VCaP (cell line): ENCODE measurements around the gene ATG2B.

Source experiments
- H3K27ac ChIP-seq: fragments of 450-650 bp; 2 replicates; pipeline ENCODE4 v1.5.1; 2017
- CTCF ChIP-seq: fragments of 450-650 bp; conservative IDR thresholded peaks from 2 replicates; pipeline ENCODE4 v1.5.1; 2017; ENCODE audit warnings: mild to moderate bottlenecking, moderate library complexity

Gene ATG2B

DNA sequence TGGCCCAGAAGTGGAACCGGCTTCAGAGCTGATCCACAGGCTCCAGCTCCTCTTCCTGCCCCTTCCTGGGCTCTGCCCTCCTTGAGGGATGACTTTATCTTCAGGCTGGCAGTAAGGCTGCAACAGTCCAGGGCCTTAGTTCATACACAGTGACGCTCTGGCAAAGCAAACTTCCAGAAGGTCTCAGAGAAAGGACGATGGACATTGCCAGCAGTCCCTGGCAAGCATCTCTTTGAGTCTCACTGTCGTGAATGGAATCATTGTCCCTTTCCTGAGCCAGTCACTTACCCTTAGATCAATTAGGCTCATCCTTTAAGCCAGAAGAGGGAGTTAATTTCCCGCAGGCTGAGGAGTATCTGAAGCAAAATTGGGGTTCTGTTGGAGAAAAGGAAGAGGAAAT, 37.4 kb upstream of the ATG2B start:
- TF ChIP-seq CTCF = no peak
- H3K27ac ChIP-seq = no peak overlapping the region

DNA sequence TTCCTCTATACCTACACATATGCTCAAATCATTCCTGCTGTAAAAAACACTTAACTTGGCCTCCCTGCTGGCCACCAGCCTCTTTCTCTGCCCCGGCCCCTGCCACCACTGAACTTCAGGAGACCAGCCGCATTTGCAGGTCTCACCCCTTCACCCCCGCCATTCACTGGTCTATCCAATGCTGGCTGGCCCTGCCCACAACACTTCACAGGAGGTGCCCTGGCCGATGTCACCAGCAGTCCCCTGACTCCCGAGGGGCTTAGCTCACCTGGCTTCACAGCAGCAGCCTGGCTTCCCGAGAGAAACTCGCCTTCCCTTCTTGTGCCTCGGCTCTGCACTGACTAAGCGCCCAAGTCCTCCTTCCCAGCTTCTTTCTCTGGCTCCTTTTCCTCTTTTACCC, 36.3 kb upstream of the ATG2B start:
- no peak overlapping the region for H3K27ac ChIP-seq
- TF ChIP-seq CTCF = no peak

GRCh38 chr14:96398921-96399320, 35.8 kb upstream of the ATG2B start:
- TF ChIP-seq CTCF = no peak
- no peak overlapping the region for H3K27ac ChIP-seq

DNA sequence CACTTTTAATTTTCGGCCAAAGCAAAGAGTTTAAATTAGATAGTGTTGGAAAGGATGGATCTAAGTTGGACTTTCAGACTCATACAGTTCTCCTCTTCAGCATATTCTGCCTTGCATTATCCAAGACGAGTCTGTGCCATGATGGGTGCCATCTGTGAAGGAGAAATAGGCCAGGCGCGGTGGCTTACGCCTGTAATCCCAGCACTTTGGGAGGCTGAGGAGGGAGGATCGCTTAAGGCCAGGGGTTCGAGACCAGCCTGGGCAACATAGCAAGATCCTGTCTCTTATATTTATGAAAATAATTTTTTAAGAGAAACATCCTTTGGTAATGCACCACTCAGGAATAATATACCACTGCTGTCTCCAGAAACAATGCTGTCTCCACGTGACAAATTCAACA, 35.3 kb upstream of the ATG2B start:
- H3K27ac ChIP-seq = no peak overlapping the region
- TF ChIP-seq CTCF = no peak

DNA sequence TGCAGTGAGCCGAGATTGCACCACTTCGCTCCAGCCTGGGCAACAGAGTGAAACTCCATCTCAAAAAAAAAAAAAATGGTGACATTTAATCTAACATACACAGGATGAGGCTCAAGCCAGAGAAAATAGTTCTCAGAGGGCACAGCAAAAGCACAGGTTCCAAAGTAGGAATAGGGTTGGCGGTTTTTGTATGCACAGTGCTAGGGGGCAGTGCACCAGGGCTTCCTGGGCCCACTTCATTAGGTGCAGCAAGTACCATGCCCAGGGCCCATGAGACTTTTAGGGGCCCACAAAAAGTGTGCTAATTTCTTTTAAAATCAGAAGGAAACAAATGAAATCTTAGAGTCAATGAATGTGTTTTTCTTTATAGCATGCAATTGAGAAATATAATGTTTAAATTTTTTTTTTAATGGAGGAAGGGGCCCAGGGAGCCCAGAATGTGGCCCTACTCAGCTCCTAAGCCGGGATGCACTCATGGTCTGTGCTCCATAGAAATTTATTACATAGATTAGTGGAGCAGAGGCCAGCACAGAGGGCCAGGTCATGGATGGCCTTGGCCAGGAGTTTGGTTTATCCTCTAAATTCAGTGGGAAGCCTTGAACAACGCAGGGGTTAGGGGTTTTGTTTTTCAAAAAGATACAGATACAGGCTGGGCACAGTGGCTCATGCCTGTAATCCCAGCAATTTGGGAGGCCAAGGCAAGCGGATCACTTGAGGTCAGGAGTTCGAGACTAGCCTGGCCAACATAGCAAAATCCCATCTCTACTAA, 31.1 kb upstream of the ATG2B start:
- TF ChIP-seq CTCF = no peak
- H3K27ac ChIP-seq = no peak overlapping the region

- TF ChIP-seq CTCF = no peak
- no peak overlapping the region; the same call in 1 of the 2 replicates for H3K27ac ChIP-seq
Observed at GRCh38 chr14:96393071-96393691, 30.0 kb upstream of the ATG2B start.

DNA sequence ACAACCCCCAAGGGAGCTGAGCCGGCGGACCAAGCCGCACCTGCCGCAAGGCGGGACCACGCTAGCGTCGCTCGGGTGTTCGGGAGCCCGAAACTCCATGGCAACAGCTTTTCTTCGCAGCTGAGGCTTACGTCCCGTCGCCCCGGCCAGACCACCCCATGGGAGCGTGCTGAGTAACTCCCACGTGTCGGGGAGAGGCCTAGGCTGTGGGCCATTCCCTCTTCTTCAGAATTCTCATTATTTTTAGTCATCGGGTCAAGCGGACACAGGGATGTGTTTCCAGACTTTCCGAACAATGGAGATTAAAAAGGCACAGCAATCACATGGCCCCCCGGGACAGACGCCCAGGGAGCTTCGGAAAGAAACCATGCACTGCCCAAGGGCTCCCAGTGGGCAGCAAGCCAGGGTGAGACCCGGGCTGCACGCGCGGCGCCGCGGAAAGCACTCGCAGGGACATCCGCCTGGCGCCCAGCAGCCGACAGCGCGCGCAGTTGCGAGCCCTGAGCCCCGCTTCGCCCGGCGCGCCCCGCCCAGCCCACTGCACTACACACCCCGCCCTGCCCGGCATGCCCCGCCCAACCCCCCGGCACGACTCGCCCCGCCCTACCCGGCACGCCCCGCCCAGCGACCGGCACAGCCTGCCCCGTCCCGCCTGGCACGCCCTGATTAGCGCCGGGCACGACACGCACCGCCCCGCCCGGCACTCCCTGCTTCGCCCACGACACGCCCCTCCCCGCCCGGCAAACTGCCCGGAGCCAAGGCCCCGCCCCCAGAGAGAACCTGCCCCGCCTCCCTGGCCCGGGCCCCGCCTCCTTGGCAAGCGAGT, 28.4 kb upstream of the ATG2B start:
- TF ChIP-seq CTCF = no peak
- peak overlapping the region; percentile 79 for H3K27ac ChIP-seq
